ENCODE results near the gene PEX14.

- TF ChIP-seq, protein P1, sequence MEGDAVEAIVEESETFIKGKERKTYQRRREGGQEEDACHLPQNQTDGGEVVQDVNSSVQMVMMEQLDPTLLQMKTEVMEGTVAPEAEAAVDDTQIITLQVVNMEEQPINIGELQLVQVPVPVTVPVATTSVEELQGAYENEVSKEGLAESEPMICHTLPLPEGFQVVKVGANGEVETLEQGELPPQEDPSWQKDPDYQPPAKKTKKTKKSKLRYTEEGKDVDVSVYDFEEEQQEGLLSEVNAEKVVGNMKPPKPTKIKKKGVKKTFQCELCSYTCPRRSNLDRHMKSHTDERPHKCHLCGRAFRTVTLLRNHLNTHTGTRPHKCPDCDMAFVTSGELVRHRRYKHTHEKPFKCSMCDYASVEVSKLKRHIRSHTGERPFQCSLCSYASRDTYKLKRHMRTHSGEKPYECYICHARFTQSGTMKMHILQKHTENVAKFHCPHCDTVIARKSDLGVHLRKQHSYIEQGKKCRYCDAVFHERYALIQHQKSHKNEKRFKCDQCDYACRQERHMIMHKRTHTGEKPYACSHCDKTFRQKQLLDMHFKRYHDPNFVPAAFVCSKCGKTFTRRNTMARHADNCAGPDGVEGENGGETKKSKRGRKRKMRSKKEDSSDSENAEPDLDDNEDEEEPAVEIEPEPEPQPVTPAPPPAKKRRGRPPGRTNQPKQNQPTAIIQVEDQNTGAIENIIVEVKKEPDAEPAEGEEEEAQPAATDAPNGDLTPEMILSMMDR (IDR thresholded peaks at IDR 0.05 in 2 of 3, conservative IDR thresholded peaks at IDR 0.05 in 1 of 3; ENCODE audit: control insufficient read depth in 2 of 3, extremely low read depth in 1 of 3, insufficient read depth in 1 of 3, low read depth in 3 of 3, low read length in 3 of 3), result no peak
- TF ChIP-seq SIX5 (IDR thresholded peaks at IDR 0.05; ENCODE audit: low read depth, low read length, severe bottlenecking), result no peak
- TF ChIP-seq TCF12 (IDR thresholded peaks at IDR 0.05; ENCODE audit: low read depth, low read length), result no peak
- TF ChIP-seq CEBPZ (IDR thresholded peaks at IDR 0.05; ENCODE audit: low read depth, low read length), result no peak
- no peak for TF ChIP-seq POLR2A (IDR thresholded peaks at IDR 0.05; ENCODE audit: low read depth, low read length)
- no peak for TF ChIP-seq RFX5 (IDR thresholded peaks at IDR 0.05; ENCODE audit: low read depth, low read length)
- TF ChIP-seq RAD21 (IDR thresholded peaks at IDR 0.05; ENCODE audit: insufficient read depth, low read depth, low read length), result no peak
Measured at GRCh38 chr1:10569531-10569930, 94.8 kb downstream of the PEX14 start.
